Gastroesophageal sphincter (tissue), 3 donors: Measurements from ENCODE around the gene SDK2.

Experiments used
- CTCF ChIP-seq, 4 experiments: fragments of 200-600 bp in 2 of 4; fragments of 450-650 bp in 2 of 4; sonication (generic) in 1 of 4; IDR thresholded peaks; one replicate each; pipeline ENCODE4 v1.5.1; 2017 to 2019; ENCODE audit warnings: antibody characterized with exemption in 4 of 4, mild to moderate bottlenecking in 2 of 4, moderate library complexity in 2 of 4
- EP300 ChIP-seq: sonication (generic); formaldehyde crosslinking; IDR thresholded peaks from one replicate; pipeline ENCODE4 v1.6.1; 2017; ENCODE audit warnings: antibody characterized with exemption, mild to moderate bottlenecking
- POLR2A ChIP-seq, 2 donors: fragments of 450-650 bp; IDR thresholded peaks; one replicate each; pipeline ENCODE4 v1.6.1; 2017; ENCODE audit warnings: antibody characterized with exemption in 2 of 2, mild to moderate bottlenecking in 2 of 2, moderate library complexity in 1 of 2
- POLR2AphosphoS5 ChIP-seq: sonication (generic); formaldehyde crosslinking; IDR thresholded peaks from one replicate; pipeline ENCODE4 v1.6.1; 2017; ENCODE audit warnings: antibody characterized with exemption

GRCh38 chr17:73304971-73305812 is 339.1 kb downstream of the SDK2 start:
- peak in 3 of 4 experiments; percentile 44 to 62 (median 51) for TF ChIP-seq CTCF (IDR thresholded peaks at IDR 0.05)
- TF ChIP-seq POLR2A (IDR thresholded peaks at IDR 0.05), result peak in 1 of 2 donors; percentile 17
- no peak for TF ChIP-seq EP300
- TF ChIP-seq POLR2AphosphoS5, result peak; percentile 97
